Dendritic cell treated with granulocyte-macrophage colony-stimulating factor and Interleukin-4, amounts not matched to agents 40 ng/mL and 50 ng/mL, for 4 days (primary cell): ENCODE results near the gene ITPK1.
A peak's percentile ranks its signal among the peaks of the same experiment; 100 is the strongest.
"Not testable (repeated sequence)": the region's sequence is repeated elsewhere in the genome, so short reads cannot be mapped to it uniquely, and the experiment has no call there.

Source experiments
- H3K27ac Mint-ChIP-seq: one replicate; pipeline ENCODE4 v1.8.0; 2022; ENCODE audit warnings: mild to moderate bottlenecking, mixed read lengths
- H3K27me3 Mint-ChIP-seq: one replicate; pipeline ENCODE4 v1.8.0; 2022; ENCODE audit warnings: mild to moderate bottlenecking, mixed read lengths
- H3K36me3 Mint-ChIP-seq: one replicate; pipeline ENCODE4 v1.8.0; 2022; ENCODE audit warnings: low read depth, mixed read lengths
- H3K4me1 Mint-ChIP-seq: one replicate; pipeline ENCODE4 v1.8.0; 2022; ENCODE audit warnings: low read depth, mixed read lengths
- H3K4me3 Mint-ChIP-seq: one replicate; pipeline ENCODE4 v1.8.0; 2022; ENCODE audit warnings: mild to moderate bottlenecking, moderate library complexity, mixed read lengths
- H3K9me3 Mint-ChIP-seq: one replicate; pipeline ENCODE4 v1.8.0; 2022; ENCODE audit warnings: mixed read lengths
- intact Hi-C: fragments of 100-400 bp; cut with micrococcal nuclease; formaldehyde crosslinking; loops from one replicate; pipeline ENCODE4 v1.15.0; 2022

Gene ITPK1

DNA sequence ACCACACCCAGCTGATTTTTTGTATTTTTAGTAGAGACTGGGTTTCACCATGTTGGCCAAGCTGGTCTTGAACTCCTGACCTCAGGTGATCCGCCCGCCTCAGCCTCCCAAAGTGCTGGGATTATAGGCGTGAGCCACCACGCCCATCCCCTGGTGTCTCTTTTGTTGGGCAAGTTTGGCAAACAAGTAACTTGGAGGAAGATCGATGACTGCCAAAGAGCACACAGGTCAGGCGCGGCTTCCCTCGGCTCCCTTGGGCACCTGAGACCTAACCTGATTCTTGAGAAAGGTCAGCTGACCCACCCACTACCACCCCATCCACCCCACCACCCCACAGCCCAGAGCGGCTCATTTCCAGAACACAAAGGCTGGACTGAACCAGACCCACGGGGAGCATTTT lies 9.9 kb downstream of the ITPK1 start:
- peaks cover 97% of the 10 kb centered on the region for H3K4me1 Mint-ChIP-seq
- H3K9me3 Mint-ChIP-seq, H3K27me3 Mint-ChIP-seq: not testable (repeated sequence)
- H3K4me3 Mint-ChIP-seq, result peak overlapping the region; percentile 42
- H3K36me3 Mint-ChIP-seq, result peaks cover 11% of the 10 kb centered on the region
- peak overlapping the region; percentile 67 for H3K27ac Mint-ChIP-seq
- intact Hi-C loops, result loop anchor here (5.0 kb wide), 2 partner anchors 34 to 74 kb away; no protein-coding TSS in a partner anchor

DNA sequence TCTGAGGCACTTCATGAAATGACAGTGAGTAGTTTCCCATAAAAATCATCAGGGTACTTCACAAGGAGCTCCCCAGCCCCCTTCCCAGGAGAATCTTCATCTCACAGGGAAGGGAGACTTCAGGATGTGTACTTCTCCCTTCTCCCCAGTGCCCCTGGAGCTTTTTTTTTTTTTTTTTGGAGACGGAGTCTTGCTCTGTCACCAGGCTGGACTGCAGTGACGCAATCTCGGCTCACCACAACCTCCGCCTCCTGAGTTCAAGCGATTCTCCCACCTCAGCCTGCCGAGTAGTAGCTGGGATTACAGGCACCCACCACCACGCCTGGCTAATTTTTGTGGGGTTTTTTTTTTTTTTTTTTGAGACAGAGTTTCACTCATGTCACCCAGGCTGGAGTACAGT lies 10.4 kb downstream of the ITPK1 start:
- H3K36me3 Mint-ChIP-seq, result peaks cover 11% of the 10 kb centered on the region
- peak overlapping the region; percentile 42 for H3K4me3 Mint-ChIP-seq
- H3K27ac Mint-ChIP-seq, result peak overlapping the region; percentile 67
- H3K9me3 Mint-ChIP-seq, result no peaks in the 10 kb centered on the region
- peaks cover 97% of the 10 kb centered on the region for H3K4me1 Mint-ChIP-seq
- intact Hi-C loops, result loop anchor here (5.0 kb wide), 2 partner anchors 33 to 73 kb away; no protein-coding TSS in a partner anchor
- H3K27me3 Mint-ChIP-seq, result no peaks in the 10 kb centered on the region

DNA sequence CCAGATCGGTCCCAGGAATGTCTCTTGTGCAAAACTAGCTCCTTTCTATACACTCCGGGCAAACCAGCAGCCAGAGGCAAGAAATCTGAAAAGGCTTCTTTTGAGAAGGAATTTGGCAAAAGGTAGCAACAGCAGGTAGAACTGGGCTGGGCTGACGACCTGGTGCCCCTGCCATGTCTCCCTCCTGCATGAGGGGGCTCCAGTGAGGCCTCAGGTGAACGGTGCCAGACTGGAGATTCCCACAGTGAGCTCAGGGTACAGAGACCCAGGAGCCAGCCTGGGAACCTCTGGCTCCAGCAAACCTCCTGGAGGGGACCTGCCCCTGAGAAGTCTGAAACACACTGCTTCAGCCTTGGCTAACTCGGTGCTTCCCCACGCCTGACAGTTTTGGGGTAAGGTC lies 10.8 kb downstream of the ITPK1 start:
- intact Hi-C loops, result loop anchor here (5.0 kb wide), 2 partner anchors 33 to 73 kb away; no protein-coding TSS in a partner anchor
- Mint-ChIP-seq H3K9me3 (no peaks in the 10 kb centered on the region), H3K36me3 (peaks cover 11% of the 10 kb centered on the region), H3K27me3 (no peaks in the 10 kb centered on the region), H3K4me1 (peaks cover 97% of the 10 kb centered on the region), H3K4me3 (no peak overlapping the region), H3K27ac (peak overlapping the region; percentile 67)

- peaks cover 94% of the 10 kb centered on the region for H3K4me1 Mint-ChIP-seq
- no peaks in the 10 kb centered on the region for H3K27me3 Mint-ChIP-seq
- intact Hi-C loops, result no loop called here
- H3K9me3 Mint-ChIP-seq, result no peaks in the 10 kb centered on the region
- peak overlapping the region; percentile 67 for H3K27ac Mint-ChIP-seq
- H3K4me3 Mint-ChIP-seq, result peak overlapping the region; percentile 53
- H3K36me3 Mint-ChIP-seq, result peaks cover 11% of the 10 kb centered on the region
These were observed 12.2 kb downstream of the ITPK1 start for GRCh38 chr14:93103392-93104080.

GRCh38 chr14:93102141-93102540 lies 13.6 kb downstream of the ITPK1 start:
- peaks cover 89% of the 10 kb centered on the region for H3K4me1 Mint-ChIP-seq
- peak overlapping the region; percentile 67 for H3K27ac Mint-ChIP-seq
- no peaks in the 10 kb centered on the region for H3K27me3 Mint-ChIP-seq
- H3K9me3 Mint-ChIP-seq, result no peaks in the 10 kb centered on the region
- peaks cover 11% of the 10 kb centered on the region for H3K36me3 Mint-ChIP-seq
- H3K4me3 Mint-ChIP-seq, result no peak overlapping the region
- intact Hi-C loops, result no loop called here

- Mint-ChIP-seq H3K4me1 (peaks cover 88% of the 10 kb centered on the region), H3K4me3 (no peak overlapping the region), H3K9me3 (no peaks in the 10 kb centered on the region), H3K27ac (peak overlapping the region; percentile 67), H3K27me3 (no peaks in the 10 kb centered on the region), H3K36me3 (peaks cover 15% of the 10 kb centered on the region)
- intact Hi-C loops, result no loop called here
These were observed 14.5 kb downstream of the ITPK1 start for GRCh38 chr14:93101181-93101580.

DNA sequence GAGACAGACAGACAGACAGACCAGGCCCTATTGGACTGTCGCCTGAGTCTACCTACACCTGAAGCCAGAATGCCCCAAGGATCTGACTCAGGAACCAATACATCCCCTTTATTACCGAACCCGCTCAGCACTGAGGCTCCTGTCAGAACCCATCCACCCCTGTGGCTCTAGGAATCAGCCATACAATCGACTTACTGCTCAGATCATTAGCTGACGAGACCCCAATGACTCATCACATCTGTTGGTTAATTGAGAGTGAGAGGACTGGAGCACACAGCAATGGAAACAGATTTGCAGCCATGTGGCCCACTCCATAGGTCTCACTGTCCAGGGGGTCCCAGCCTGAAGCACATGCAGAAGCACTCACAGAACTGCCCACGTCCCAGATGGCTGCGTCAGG lies 15.2 kb downstream of the ITPK1 start:
- peaks cover 87% of the 10 kb centered on the region for H3K4me1 Mint-ChIP-seq

DNA sequence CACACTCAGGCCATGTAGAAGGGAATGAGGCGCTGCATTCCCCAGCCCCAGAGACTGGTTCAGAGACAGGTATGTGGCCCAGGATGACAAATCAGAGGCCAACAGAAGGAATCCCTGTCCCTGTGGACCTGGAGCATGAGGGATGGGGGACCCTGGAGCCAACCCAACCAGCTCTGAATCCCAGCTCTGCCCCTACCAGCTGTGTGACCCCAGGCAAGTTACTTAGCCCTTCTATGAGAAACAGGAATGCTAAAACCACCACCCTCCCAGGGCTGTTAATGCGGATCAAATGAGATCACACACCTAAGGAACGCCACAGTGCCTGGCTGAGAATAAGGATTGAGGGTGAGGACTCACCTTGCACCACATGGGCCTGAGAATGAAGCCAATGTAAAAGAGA lies 15.6 kb downstream of the ITPK1 start:
- H3K4me1 Mint-ChIP-seq, result peaks cover 84% of the 10 kb centered on the region

More for the DNA sequence above, 15.2 kb downstream of the ITPK1 start:
- Mint-ChIP-seq H3K27ac (peak overlapping the region; percentile 67), H3K36me3 (peaks cover 19% of the 10 kb centered on the region), H3K27me3 (no peaks in the 10 kb centered on the region), H3K9me3 (no peaks in the 10 kb centered on the region), H3K4me3 (no peak overlapping the region)
- intact Hi-C loops, result no loop called here

DNA sequence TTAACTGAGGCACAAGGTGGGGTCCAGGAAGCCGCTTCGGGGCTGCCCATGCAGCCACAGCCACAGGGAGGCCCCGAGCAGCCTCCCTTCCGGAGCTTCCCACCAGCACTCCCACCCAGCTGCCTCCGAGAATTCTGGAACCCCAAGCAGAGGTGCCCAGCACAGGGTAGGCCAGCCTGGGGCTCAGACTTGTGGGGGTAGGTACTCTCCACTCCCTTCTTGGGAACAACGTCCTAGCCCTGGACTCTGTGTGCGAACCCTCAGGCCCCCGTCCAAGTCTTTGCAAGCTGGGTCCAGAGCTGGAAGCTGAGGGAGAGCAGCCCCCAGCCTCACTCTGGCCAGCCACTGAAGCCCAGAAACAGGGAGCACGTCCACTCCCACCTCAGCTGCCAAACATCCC lies 16.1 kb downstream of the ITPK1 start:
- intact Hi-C loops, result no loop called here

More for the DNA sequence above, 15.6 kb downstream of the ITPK1 start:
- intact Hi-C loops, result no loop called here
- H3K27ac Mint-ChIP-seq, result peak overlapping the region; percentile 41
- H3K36me3 Mint-ChIP-seq, result peaks cover 20% of the 10 kb centered on the region
- no peaks in the 10 kb centered on the region for H3K27me3 Mint-ChIP-seq
- H3K9me3 Mint-ChIP-seq, result no peaks in the 10 kb centered on the region
- no peak overlapping the region for H3K4me3 Mint-ChIP-seq

DNA sequence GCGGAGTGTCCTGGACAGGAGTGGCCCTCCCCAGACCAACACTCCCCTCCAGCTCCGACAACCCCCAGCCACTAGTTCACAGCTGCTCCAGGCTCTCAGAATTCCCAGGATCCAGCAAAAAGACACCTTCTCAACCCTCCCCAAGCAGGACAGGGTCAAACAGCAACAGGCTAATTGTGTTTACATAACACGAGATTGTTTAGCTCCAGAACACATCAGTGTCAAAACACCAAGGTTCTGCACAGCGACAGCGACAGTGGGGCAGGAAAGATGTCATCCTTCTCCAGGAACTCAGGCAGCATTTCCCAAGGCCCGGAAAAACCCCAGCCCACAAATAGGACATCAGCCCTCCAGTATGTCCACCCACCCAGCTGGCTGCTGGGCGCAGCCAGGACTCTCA lies 16.5 kb downstream of the ITPK1 start:
- H3K4me1 Mint-ChIP-seq, result peaks cover 84% of the 10 kb centered on the region
- intact Hi-C loops, result no loop called here
- H3K36me3 Mint-ChIP-seq, result peaks cover 29% of the 10 kb centered on the region
- H3K27me3 Mint-ChIP-seq, result no peaks in the 10 kb centered on the region
- no peaks in the 10 kb centered on the region for H3K9me3 Mint-ChIP-seq
- no peak overlapping the region for H3K4me3 Mint-ChIP-seq
- peak overlapping the region; percentile 22 for H3K27ac Mint-ChIP-seq

More for the DNA sequence above, 16.1 kb downstream of the ITPK1 start:
- H3K4me3 Mint-ChIP-seq, result no peak overlapping the region
- peak overlapping the region; percentile 41 for H3K27ac Mint-ChIP-seq
- H3K9me3 Mint-ChIP-seq, result no peaks in the 10 kb centered on the region
- H3K36me3 Mint-ChIP-seq, result peaks cover 24% of the 10 kb centered on the region
- no peaks in the 10 kb centered on the region for H3K27me3 Mint-ChIP-seq
- peaks cover 84% of the 10 kb centered on the region for H3K4me1 Mint-ChIP-seq

DNA sequence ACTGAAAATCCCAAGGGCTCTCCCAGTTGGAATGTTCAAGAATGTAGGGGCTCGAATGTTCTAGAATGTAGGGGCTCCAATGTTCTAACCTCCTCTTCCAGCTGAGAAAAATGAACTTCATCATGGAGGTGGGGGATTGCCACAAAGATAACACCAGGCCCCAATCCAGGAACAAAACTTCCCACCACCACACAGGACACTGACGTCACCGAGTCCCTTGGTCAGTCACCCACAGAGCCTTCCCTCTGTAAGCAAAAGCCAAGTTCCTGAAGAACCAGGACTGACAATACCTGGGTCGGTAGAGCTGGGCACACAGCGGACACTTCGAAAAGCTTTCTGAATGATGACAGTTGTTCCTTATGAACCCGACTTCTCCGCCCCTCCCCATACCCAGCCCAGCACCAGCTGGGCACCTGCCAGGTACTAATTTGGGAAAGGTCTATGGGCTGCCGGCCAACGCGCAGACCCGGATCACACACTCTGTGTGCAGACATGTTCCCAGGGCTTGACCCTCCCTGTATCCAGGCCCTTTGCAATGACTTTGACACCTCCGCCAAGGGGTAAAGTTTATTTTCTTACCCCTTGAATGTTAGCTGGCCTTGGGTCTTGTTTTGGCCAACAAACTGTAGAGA lies 18.9 kb downstream of the ITPK1 start:
- peaks cover 40% of the 10 kb centered on the region for H3K36me3 Mint-ChIP-seq
- no peak overlapping the region for H3K4me3 Mint-ChIP-seq
- H3K9me3 Mint-ChIP-seq, result no peaks in the 10 kb centered on the region
- H3K27me3 Mint-ChIP-seq, result no peaks in the 10 kb centered on the region
- H3K27ac Mint-ChIP-seq, result no peak overlapping the region
- peaks cover 87% of the 10 kb centered on the region for H3K4me1 Mint-ChIP-seq
- intact Hi-C loops, result no loop called here

- no peak overlapping the region for H3K4me3 Mint-ChIP-seq
- H3K27ac Mint-ChIP-seq, result peak overlapping the region; percentile 35
- peaks cover 42% of the 10 kb centered on the region for H3K36me3 Mint-ChIP-seq
- H3K27me3 Mint-ChIP-seq, result no peaks in the 10 kb centered on the region
- H3K9me3 Mint-ChIP-seq, result no peaks in the 10 kb centered on the region
- intact Hi-C loops, result no loop called here
- peaks cover 87% of the 10 kb centered on the region for H3K4me1 Mint-ChIP-seq
These were observed 19.8 kb downstream of the ITPK1 start for GRCh38 chr14:93095742-93096510.

- Mint-ChIP-seq H3K4me3 (no peak overlapping the region), H3K4me1 (peaks cover 89% of the 10 kb centered on the region), H3K27ac (peak overlapping the region; percentile 6), H3K36me3 (peaks cover 57% of the 10 kb centered on the region), H3K27me3 (no peaks in the 10 kb centered on the region), H3K9me3 (no peaks in the 10 kb centered on the region)
- intact Hi-C loops, result no loop called here
These were observed 21.4 kb downstream of the ITPK1 start for GRCh38 chr14:93094121-93094918.
